C4-2B (cell line): Measurements from ENCODE around the gene NARF.

Source experiments
- CTCF ChIP-seq: fragments of 450-650 bp; conservative IDR thresholded peaks from 2 replicates; pipeline ENCODE4 v1.5.1; 2017; ENCODE audit warnings: mild to moderate bottlenecking
- ZFX ChIP-seq: fragments of 450-650 bp; IDR thresholded peaks from 2 replicates; pipeline ENCODE4 v1.6.1; 2017

DNA sequence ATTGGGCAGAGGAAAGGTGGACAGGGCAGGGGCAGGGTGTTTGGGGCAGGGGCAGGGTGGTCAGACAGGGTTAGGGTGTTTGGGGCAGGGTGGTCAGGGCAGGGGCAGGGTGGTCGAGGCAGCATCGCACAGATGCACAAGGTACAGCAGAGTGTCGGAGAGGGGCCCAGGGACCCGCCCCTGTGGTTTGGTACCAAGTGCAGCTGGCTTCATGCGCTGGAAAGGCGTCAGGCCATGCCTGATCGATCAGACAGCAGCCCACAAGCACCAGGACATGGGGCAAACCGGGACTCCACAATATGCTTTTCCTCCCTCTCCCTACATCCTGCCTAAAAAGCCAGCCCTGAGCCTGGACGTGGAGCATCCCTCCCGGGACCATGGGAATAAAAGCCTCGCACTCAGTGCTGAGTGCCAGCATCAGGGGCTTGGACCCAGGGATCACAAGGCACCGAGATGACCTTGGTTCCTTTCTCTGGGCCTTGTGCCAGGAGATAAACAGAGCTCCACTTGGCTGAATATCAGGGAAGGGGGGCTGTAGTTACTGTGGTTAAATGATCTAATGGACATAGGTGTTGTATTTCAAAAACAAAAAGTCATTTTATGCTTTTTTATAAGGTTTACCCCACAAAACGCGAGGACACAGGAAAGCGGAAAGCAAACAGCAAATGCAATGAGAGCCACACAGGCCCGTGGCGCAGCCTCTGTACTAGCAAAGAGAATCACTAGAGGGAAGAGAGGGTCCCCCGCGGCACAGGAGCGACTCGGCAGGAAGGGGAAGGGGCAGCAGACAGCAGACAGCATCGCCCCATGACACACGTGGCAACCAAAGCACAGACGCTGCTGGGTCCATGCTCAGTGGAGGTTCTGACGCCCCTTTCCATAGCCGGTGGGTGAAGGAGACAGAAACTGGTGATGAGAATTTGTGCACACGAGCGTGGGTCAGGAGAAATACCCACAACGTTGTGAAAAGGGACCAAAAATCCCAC, 45.7 kb upstream of the NARF start:
- TF ChIP-seq CTCF (no peak), ZFX (no peak)
